HG03095 (cell line): Measurements from ENCODE around the gene ZNF222.

Experiments
- ATAC-seq: cut with Tn5 transposase; IDR thresholded peaks from one replicate; pipeline ENCODE4 v1.9.1; 2021; ENCODE audit warnings: moderate library complexity; ENCODE audit not compliant: unreplicated experiment

ZNF222 gene

GRCh38 chr19:44025217-44025936 lies at the start of gene ZNF222:
TSS of gene ZNF222 (plus strand) at chr19:44025379. CDS start at chr19:44025437, 58 bp downstream.
- no peak for ATAC-seq

- no peak for ATAC-seq
Observed at GRCh38 chr19:43976732-43977131, 48.4 kb upstream of the ZNF222 start.

- ATAC-seq = no peak
Observed at GRCh38 chr19:43983544-43983911, 41.7 kb upstream of the ZNF222 start.

GRCh38 chr19:43983912-43984686 lies 41.1 kb upstream of the ZNF222 start, which contains the start of gene ZNF155:
TSS of gene ZNF155 (plus strand) at chr19:43984188. CDS start at chr19:43988544, 4,356 bp downstream.
- peak; percentile 79 for ATAC-seq

- no peak for ATAC-seq
Observed at GRCh38 chr19:43984687-43985000, 40.5 kb upstream of the ZNF222 start.

GRCh38 chr19:43997631-43998290 lies 27.4 kb upstream of the ZNF222 start:
- ATAC-seq = no peak

- no peak for ATAC-seq
Observed at GRCh38 chr19:44002212-44002565, 23.0 kb upstream of the ZNF222 start.

- ATAC-seq = peak; percentile 76
Observed at GRCh38 chr19:44002566-44003460, 22.4 kb upstream of the ZNF222 start, which contains the start of gene ZNF230. TSS of gene ZNF230 (plus strand) at chr19:44002957. CDS start at chr19:44007079, 4,122 bp downstream.

- ATAC-seq = peak; percentile 16
Observed at GRCh38 chr19:44003461-44004009, 21.6 kb upstream of the ZNF222 start.

- no peak for ATAC-seq
Observed at GRCh38 chr19:44005973-44006372, 19.2 kb upstream of the ZNF222 start.

GRCh38 chr19:44007473-44007872 lies 17.7 kb upstream of the ZNF222 start:
- no peak for ATAC-seq

GRCh38 chr19:44010468-44010867 lies 14.7 kb upstream of the ZNF222 start:
- no peak for ATAC-seq

GRCh38 chr19:44019498-44019897 lies 5.7 kb upstream of the ZNF222 start:
- ATAC-seq = no peak

GRCh38 chr19:44021221-44021620 lies 4.0 kb upstream of the ZNF222 start:
- no peak for ATAC-seq

GRCh38 chr19:44024900-44025216 lies 321 bp upstream of the ZNF222 start:
- ATAC-seq = no peak

GRCh38 chr19:44026622-44027021 lies 1.4 kb downstream of the ZNF222 start:
- no peak for ATAC-seq

GRCh38 chr19:44032001-44032610 lies 6.9 kb downstream of the ZNF222 start:
- ATAC-seq = no peak

GRCh38 chr19:44042147-44042546 lies 17.0 kb downstream of the ZNF222 start:
- ATAC-seq = no peak

GRCh38 chr19:44050740-44051649 lies 25.8 kb downstream of the ZNF222 start:
- ATAC-seq = no peak
